ENCODE measurements around the gene MBNL2. TPM values are rescaled to one million over a fixed set of nuclear protein-coding genes. Genes with fewer than 3 reads are reported as not detected.

MBNL2 gene
- total and polyA plus RNA-seq, 10 of the 15 experiments (the other 5 are each of a cell fraction or from before 2014, with no cell fraction given) = 1.6 to 9.7 (median 6.7) TPM

- no TSS peak for BruUV-seq (replicated peaks)
- Histone ChIP-seq H4K20me1 (ENCODE audit: control insufficient read depth, insufficient read depth) (no peaks in the 10 kb centered on the region), H3K4me1 (ENCODE audit: control insufficient read depth, insufficient read depth, low read length) (no peaks in the 10 kb centered on the region), H2AFZ (ENCODE audit: control insufficient read depth, low read depth, low read length) (no peak overlapping the region), H3K9me3 (replicated peaks; ENCODE audit: control insufficient read depth, insufficient read depth, low read length) (no peaks in the 10 kb centered on the region), H3K79me2 (ENCODE audit: control insufficient read depth, insufficient read depth, low read length) (no peaks in the 10 kb centered on the region), H3K27ac (ENCODE audit: control insufficient read depth, insufficient read depth) (no peak overlapping the region), H3K27me3 (replicated peaks in 1 of 2; ENCODE audit: control insufficient read depth in 2 of 2, insufficient read depth in 2 of 2, low read length in 1 of 2) (no peaks in the 10 kb centered on the region), H3K36me3 (ENCODE audit: control insufficient read depth in 2 of 2, insufficient read depth in 2 of 2, low read length in 1 of 2) (peaks cover 0 to 4% of the 10 kb centered on the region in 2 experiments; a peak in 2 of 4 replicates), H3K4me3 (no peak overlapping the region), H3K4me2 (ENCODE audit: control insufficient read depth, insufficient read depth) (no peak overlapping the region), H3K9ac (ENCODE audit: control insufficient read depth, insufficient read depth, low read length) (no peak overlapping the region)
- ChIA-PET RAD21 (ENCODE audit: unreplicated experiment) (no interaction called here), SMC1A (ENCODE audit: uncharacterized antibody, unreplicated experiment) (no interaction called here), POLR2A (no interaction called here), CTCF (no interaction called here)
- DNase-seq (ENCODE audit: low read depth, low spot score) (no peak), FAIRE-seq (no peak), ATAC-seq (no peak)
- in situ Hi-C loops (cut with MboI) = no loop called here
- intact Hi-C loops (cut with micrococcal nuclease; ENCODE audit: unreplicated experiment) = no loop called here
- 94% methylated on average over 16 of the region's 16 CpGs for WGBS (ENCODE audit: insufficient coverage, insufficient replicate concordance, low lambda C conversion rate, missing lambda C conversion rate)
- no peak for TF ChIP-seq NRF1 (conservative IDR thresholded peaks at IDR 0.05; ENCODE audit: low read depth, low read length)
- no peak for TF ChIP-seq SRF (IDR thresholded peaks at IDR 0.05; ENCODE audit: low read depth in 2 of 2, low read length in 2 of 2)
- TF ChIP-seq BACH1 (IDR thresholded peaks at IDR 0.05; ENCODE audit: borderline replicate concordance) = no peak
- no peak for TF ChIP-seq BCL11A (IDR thresholded peaks at IDR 0.05; ENCODE audit: low read depth, low read length)
- no peak for TF ChIP-seq ZBTB11 (CRISPR knock-in tag; IDR thresholded peaks at IDR 0.05)
- no peak for TF ChIP-seq SMARCA5 (IDR thresholded peaks at IDR 0.05)
- no peak for TF ChIP-seq CREB1 (IDR thresholded peaks at IDR 0.05; ENCODE audit: low read depth)
- TF ChIP-seq ZBTB4 (CRISPR knock-in tag; IDR thresholded peaks at IDR 0.05) = no peak
- TF ChIP-seq SIX5 (IDR thresholded peaks at IDR 0.05; ENCODE audit: low read depth, low read length, severe bottlenecking) = no peak
- no peak for TF ChIP-seq RAD21 (IDR thresholded peaks at IDR 0.05; ENCODE audit: insufficient read depth, low read depth, low read length)
- TF ChIP-seq, protein P1, sequence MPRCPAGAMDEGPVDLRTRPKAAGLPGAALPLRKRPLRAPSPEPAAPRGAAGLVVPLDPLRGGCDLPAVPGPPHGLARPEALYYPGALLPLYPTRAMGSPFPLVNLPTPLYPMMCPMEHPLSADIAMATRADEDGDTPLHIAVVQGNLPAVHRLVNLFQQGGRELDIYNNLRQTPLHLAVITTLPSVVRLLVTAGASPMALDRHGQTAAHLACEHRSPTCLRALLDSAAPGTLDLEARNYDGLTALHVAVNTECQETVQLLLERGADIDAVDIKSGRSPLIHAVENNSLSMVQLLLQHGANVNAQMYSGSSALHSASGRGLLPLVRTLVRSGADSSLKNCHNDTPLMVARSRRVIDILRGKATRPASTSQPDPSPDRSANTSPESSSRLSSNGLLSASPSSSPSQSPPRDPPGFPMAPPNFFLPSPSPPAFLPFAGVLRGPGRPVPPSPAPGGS (IDR thresholded peaks at IDR 0.05; ENCODE audit: borderline replicate concordance, insufficient read depth, low read depth, low read length, poor library complexity, severe bottlenecking) = no peak
- TF ChIP-seq TCF12 (IDR thresholded peaks at IDR 0.05; ENCODE audit: low read depth, low read length) = no peak
- no peak for TF ChIP-seq FOXK2 (IDR thresholded peaks at IDR 0.05)
- TF ChIP-seq MYC (IDR thresholded peaks at IDR 0.05; ENCODE audit: insufficient read depth, insufficient read length, insufficient replicate concordance, low read length, severe bottlenecking) = no peak
- no peak for TF ChIP-seq BHLHE40 (IDR thresholded peaks at IDR 0.05; ENCODE audit: borderline replicate concordance in 1 of 2, low read depth in 2 of 2, low read length in 1 of 2)
- TF ChIP-seq NR2F1 (conservative IDR thresholded peaks at IDR 0.05) = no peak
- no peak for TF ChIP-seq HDGF (IDR thresholded peaks at IDR 0.05)
- no peak for TF ChIP-seq KLF5 (IDR thresholded peaks at IDR 0.05; ENCODE audit: partially characterized antibody)
Measured at GRCh38 chr13:97338571-97338970, 116.4 kb downstream of the MBNL2 start.

Data from GM12878 (cell line).